WTC11 (cell line): ENCODE measurements around the gene FN3K.

Experiments used
- AR ChIP-seq: fragments of 250-450 bp; sonication (Bioruptor Pico); IDR thresholded peaks from 2 replicates; pipeline ENCODE4 v1.9.0; 2021; ENCODE audit warnings: mild to moderate bottlenecking
- ATF1 ChIP-seq: sonication (generic); formaldehyde crosslinking; IDR thresholded peaks from 2 replicates; pipeline ENCODE4 v1.8.1; 2023; ENCODE audit warnings: mild to moderate bottlenecking, moderate library complexity, missing genetic modification reagents
- ATF2 ChIP-seq: sonication (generic); formaldehyde crosslinking; IDR thresholded peaks from 2 replicates; pipeline ENCODE4 v1.8.1; 2022; ENCODE audit warnings: low read depth, missing genetic modification reagents, borderline replicate concordance
- ATF3 ChIP-seq: sonication (generic); formaldehyde crosslinking; conservative IDR thresholded peaks from 2 replicates; pipeline ENCODE4 v1.8.1; 2022; ENCODE audit warnings: mild to moderate bottlenecking, missing genetic modification reagents
- ATF6 ChIP-seq: sonication (generic); formaldehyde crosslinking; IDR thresholded peaks from 2 replicates; pipeline ENCODE4 v1.8.1; 2023; ENCODE audit warnings: mild to moderate bottlenecking, missing genetic modification reagents
- CTCF ChIP-seq: fragments of 200-600 bp; IDR thresholded peaks from 2 replicates; pipeline ENCODE4 v1.8.0; 2022; ENCODE audit warnings: antibody characterized with exemption
- IRF2 ChIP-seq: sonication (generic); formaldehyde crosslinking; IDR thresholded peaks from 2 replicates; pipeline ENCODE4 v1.8.0; 2022; ENCODE audit warnings: low read depth, missing genetic modification reagents, borderline replicate concordance
- NR3C1 ChIP-seq: sonication (generic); formaldehyde crosslinking; conservative IDR thresholded peaks from 2 replicates; pipeline ENCODE4 v1.8.1; 2023; ENCODE audit warnings: low read depth, mild to moderate bottlenecking, missing genetic modification reagents
- RELA ChIP-seq: sonication (generic); formaldehyde crosslinking; IDR thresholded peaks from 2 replicates; pipeline ENCODE4 v1.8.1; 2022; ENCODE audit warnings: missing genetic modification reagents, mild to moderate bottlenecking, borderline replicate concordance
- SMAD3 ChIP-seq: sonication (generic); formaldehyde crosslinking; IDR thresholded peaks from 2 replicates; pipeline ENCODE4 v1.8.0; 2022; ENCODE audit warnings: missing genetic modification reagents, mild to moderate bottlenecking, borderline replicate concordance
- TCF7 ChIP-seq: sonication (generic); formaldehyde crosslinking; IDR thresholded peaks from 2 replicates; pipeline ENCODE4 v1.8.0; 2022; ENCODE audit warnings: mild to moderate bottlenecking, low read depth, missing genetic modification reagents, moderate library complexity
- TEAD4 ChIP-seq: sonication (generic); formaldehyde crosslinking; IDR thresholded peaks from 2 replicates; pipeline ENCODE4 v1.8.0; 2022; ENCODE audit warnings: mild to moderate bottlenecking, missing genetic modification reagents
- USF2 ChIP-seq: sonication (generic); formaldehyde crosslinking; IDR thresholded peaks from 2 replicates; pipeline ENCODE4 v1.8.1; 2023; ENCODE audit warnings: mild to moderate bottlenecking, missing genetic modification reagents, moderate library complexity

- TF ChIP-seq TEAD4 (CRISPR knock-in tag) (no peak), SMAD3 (CRISPR knock-in tag) (no peak), ATF2 (CRISPR knock-in tag) (no peak), CTCF (no peak), NR3C1 (CRISPR knock-in tag) (no peak), ATF6 (CRISPR knock-in tag) (no peak), ATF1 (CRISPR knock-in tag) (no peak), AR (CRISPR knock-in tag) (no peak), RELA (CRISPR knock-in tag) (no peak), USF2 (CRISPR knock-in tag) (no peak), ATF3 (CRISPR knock-in tag) (no peak), TCF7 (CRISPR knock-in tag) (no peak), IRF2 (CRISPR knock-in tag) (no peak)
These were observed 58.7 kb downstream of the FN3K start for GRCh38 chr17:82793974-82794630.
